DOHH2 (cell line): ENCODE results near the gene RIPK3.
A peak's percentile ranks its signal among the peaks of the same experiment; 100 is the strongest.

Experiments
- H3F3A ChIP-seq: fragments of 200-600 bp; sonication (generic), shearing (Covaris generic); 2 replicates; pipeline ENCODE4 v1.6.0; 2016; ENCODE audit warnings: antibody characterized with exemption, mild to moderate bottlenecking; ENCODE audit not compliant: control insufficient read depth, insufficient read depth
- H3K27ac ChIP-seq: fragments of 200-600 bp; sonication (generic); 2 replicates; pipeline ENCODE4 v1.5.1; 2014; ENCODE audit warnings: low read depth, mild to moderate bottlenecking, low read length, moderate library complexity
- H3K27me3 ChIP-seq: fragments of 200-600 bp; sonication (generic); 2 replicates; pipeline ENCODE4 v1.6.1; 2014; ENCODE audit warnings: mild to moderate bottlenecking, low read length, mixed read lengths; ENCODE audit not compliant: control insufficient read depth
- H3K36me3 ChIP-seq: fragments of 200-600 bp; sonication (generic); 2 replicates; pipeline ENCODE4 v1.6.1; 2014; ENCODE audit warnings: mild to moderate bottlenecking, low read length, moderate library complexity, mixed read lengths; ENCODE audit not compliant: control insufficient read depth
- H3K4me1 ChIP-seq: fragments of 200-600 bp; sonication (generic); 2 replicates; pipeline ENCODE4 v1.6.1; 2014; ENCODE audit warnings: mild to moderate bottlenecking, low read length, mixed read lengths; ENCODE audit not compliant: control insufficient read depth
- H3K4me2 ChIP-seq: fragments of 200-600 bp; sonication (generic); 2 replicates; pipeline ENCODE4 v1.6.0; 2014; ENCODE audit warnings: mild to moderate bottlenecking, low read length, moderate library complexity
- H3K4me3 ChIP-seq: fragments of 200-600 bp; sonication (generic); 2 replicates; pipeline ENCODE4 v1.5.1; 2014; ENCODE audit warnings: mild to moderate bottlenecking, low read length, mixed read lengths
- H3K79me2 ChIP-seq: fragments of 200-600 bp; sonication (generic); 2 replicates; pipeline ENCODE4 v1.6.1; 2014; ENCODE audit warnings: mild to moderate bottlenecking, low read length, mixed read lengths; ENCODE audit not compliant: control insufficient read depth
- H3K9me2 ChIP-seq: fragments of 200-600 bp; sonication (generic); replicated peaks from 2 replicates; pipeline ENCODE4 v1.6.1; 2014; ENCODE audit warnings: mild to moderate bottlenecking, low read length, mixed read lengths; ENCODE audit not compliant: control insufficient read depth
- H3K9me3 ChIP-seq: fragments of 200-600 bp; sonication (generic); 2 replicates; pipeline ENCODE4 v1.6.1; 2014; ENCODE audit warnings: antibody characterized with exemption, low read length, mixed read lengths; ENCODE audit not compliant: control insufficient read depth, insufficient read depth
- H4K20me1 ChIP-seq: fragments of 200-600 bp; sonication (generic); 2 replicates; pipeline ENCODE4 v1.6.0; 2014; ENCODE audit warnings: low read depth, mild to moderate bottlenecking, antibody characterized with exemption, low read length, moderate library complexity; ENCODE audit not compliant: control insufficient read depth, insufficient read depth
- EZH2phosphoT487 ChIP-seq: fragments of 200-600 bp; sonication (generic); IDR thresholded peaks from 2 replicates; pipeline ENCODE4 v1.6.1; 2017; ENCODE audit warnings: borderline replicate concordance, mild to moderate bottlenecking, antibody characterized with exemption, low read length, moderate library complexity, mixed read lengths
- TF ChIP-seq, protein P1 (sequence below): fragments of 200-600 bp; sonication (generic); IDR thresholded peaks from one replicate; pipeline ENCODE4 v1.5.1; 2014; ENCODE audit warnings: antibody characterized with exemption, mild to moderate bottlenecking, low read depth, low read length; ENCODE audit not compliant: poor library complexity, severe bottlenecking

Gene RIPK3

DNA sequence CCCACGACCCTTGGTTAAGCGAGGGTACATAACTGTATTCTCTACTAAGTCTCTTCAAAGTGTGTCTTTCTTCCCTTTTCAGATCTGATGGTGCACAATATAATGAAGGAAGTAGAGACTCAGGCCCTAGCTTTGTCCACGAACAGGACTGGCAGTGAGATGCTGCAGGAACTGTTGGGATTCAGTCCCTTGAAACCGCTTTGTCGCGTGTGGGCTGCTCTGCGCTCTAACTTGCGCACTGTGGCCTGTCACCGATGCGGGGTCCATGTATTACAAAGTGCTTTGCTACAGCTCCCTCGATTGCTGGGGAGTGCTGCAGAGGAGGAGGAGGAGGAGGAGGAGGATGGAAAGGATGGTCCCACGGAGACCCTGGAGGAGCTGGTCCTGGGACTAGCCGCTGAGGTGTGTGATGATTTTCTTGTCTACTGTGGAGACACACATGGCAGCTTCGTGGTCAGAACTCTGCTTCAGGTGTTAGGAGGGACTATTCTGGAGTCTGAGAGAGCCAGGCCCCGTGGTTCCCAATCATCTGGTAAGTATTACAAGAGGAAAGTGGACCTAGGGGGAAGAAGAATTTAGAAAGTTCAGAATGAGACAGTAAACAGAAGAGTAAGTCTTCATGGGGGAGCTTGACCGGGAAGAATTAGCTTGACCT is 39.3 kb downstream of the RIPK3 start:
- Histone ChIP-seq H3K27me3 (no peaks in the 10 kb centered on the region), H4K20me1 (no peaks in the 10 kb centered on the region; the same call in 1 of the 2 replicates), H3K36me3 (peaks cover 66% of the 10 kb centered on the region), H3K4me2 (peak overlapping the region; percentile 72), H3K4me3 (peak overlapping the region; percentile 87), H3K79me2 (peaks cover 34% of the 10 kb centered on the region), H3K4me1 (peaks cover 32% of the 10 kb centered on the region), H3K9me3 (no peaks in the 10 kb centered on the region), H3K9me2 (no peaks in the 10 kb centered on the region), H3F3A (0 out of 2 replicates have a peak, but pooled peaks cover 3% of the 10 kb centered on the region), H3K27ac (peak overlapping the region; percentile 31; the same call in 1 of the 2 replicates)
- TF ChIP-seq EZH2phosphoT487 = no peak
- TF ChIP-seq, protein P1, sequence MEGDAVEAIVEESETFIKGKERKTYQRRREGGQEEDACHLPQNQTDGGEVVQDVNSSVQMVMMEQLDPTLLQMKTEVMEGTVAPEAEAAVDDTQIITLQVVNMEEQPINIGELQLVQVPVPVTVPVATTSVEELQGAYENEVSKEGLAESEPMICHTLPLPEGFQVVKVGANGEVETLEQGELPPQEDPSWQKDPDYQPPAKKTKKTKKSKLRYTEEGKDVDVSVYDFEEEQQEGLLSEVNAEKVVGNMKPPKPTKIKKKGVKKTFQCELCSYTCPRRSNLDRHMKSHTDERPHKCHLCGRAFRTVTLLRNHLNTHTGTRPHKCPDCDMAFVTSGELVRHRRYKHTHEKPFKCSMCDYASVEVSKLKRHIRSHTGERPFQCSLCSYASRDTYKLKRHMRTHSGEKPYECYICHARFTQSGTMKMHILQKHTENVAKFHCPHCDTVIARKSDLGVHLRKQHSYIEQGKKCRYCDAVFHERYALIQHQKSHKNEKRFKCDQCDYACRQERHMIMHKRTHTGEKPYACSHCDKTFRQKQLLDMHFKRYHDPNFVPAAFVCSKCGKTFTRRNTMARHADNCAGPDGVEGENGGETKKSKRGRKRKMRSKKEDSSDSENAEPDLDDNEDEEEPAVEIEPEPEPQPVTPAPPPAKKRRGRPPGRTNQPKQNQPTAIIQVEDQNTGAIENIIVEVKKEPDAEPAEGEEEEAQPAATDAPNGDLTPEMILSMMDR = no peak

DNA sequence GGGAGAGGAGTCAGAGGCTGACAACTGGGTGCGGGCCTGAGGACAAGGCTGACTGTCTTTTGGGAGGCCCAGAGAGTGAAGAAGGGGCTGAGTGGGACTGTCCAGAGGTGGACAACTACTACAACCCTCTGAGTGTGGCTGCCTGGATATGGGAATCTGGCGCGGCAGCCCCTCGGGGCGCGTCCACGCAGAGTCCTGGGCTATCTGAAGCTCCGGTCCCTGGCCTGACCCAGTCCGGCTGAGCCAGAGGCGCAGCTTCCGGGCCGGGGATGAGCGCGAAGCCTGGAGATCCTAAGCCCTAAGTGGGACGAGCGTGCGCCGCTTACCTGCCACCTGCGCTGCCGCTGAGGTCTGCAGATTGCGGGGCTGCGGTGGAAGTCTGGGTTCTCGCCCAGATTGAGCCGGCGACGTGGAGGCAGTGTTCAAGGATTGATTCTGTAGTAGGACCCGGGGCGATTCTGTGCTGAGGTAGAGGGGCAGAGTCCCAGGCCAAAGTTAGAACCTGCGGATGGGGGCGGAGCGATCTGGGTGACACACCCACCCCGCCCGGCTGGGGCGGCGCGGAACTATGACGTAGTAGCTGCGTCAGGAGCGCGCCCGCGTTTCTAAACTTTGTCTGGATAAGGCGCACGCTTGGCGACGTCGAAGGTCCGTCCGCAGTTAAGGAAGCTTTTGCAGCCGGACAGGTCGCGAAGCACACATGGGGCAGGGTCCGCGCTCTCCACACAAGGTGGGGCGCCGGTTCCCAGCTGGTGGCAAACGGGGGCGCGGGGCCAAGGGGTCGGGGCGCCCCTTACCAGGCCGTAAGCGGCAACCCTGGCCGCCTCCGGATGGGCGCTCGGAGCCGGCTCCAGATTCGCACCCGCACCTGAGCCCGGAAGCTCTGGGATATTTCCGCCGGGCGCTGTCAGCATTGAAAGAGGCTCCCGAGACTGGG is 40.3 kb downstream of the RIPK3 start, which contains the start of the genes DHRS1 and NOP9:
DHRS1 (minus strand) TSS at position 526 of the 937 bp plus-strand sequence. CDS start 674 bp downstream, outside the sequence.
NOP9 (plus strand) TSS at position 596 of the 937 bp plus-strand sequence; CDS start at position 701, 105 bp downstream.
- H3K79me2 ChIP-seq = peaks cover 34% of the 10 kb centered on the region
- H3K4me1 ChIP-seq = peaks cover 32% of the 10 kb centered on the region
- TF ChIP-seq, protein P1 = no peak
- TF ChIP-seq EZH2phosphoT487 = no peak
- peak within 1 kb of the TSS; percentile 31; the same call in 1 of the 2 replicates for H3K27ac ChIP-seq
- 0 out of 2 replicates have a peak, but pooled peaks cover 3% of the 10 kb centered on the region for H3F3A ChIP-seq
- H4K20me1 ChIP-seq = no peaks in the 10 kb centered on the region; the same call in 1 of the 2 replicates
- no peaks in the 10 kb centered on the region for H3K9me3 ChIP-seq
- peak within 1 kb of the TSS; percentile 87 for H3K4me3 ChIP-seq
- H3K9me2 ChIP-seq = no peaks in the 10 kb centered on the region
- H3K27me3 ChIP-seq = no peaks in the 10 kb centered on the region
- peak within 1 kb of the TSS; percentile 72 for H3K4me2 ChIP-seq
- H3K36me3 ChIP-seq = peaks cover 57% of the 10 kb centered on the region

DNA sequence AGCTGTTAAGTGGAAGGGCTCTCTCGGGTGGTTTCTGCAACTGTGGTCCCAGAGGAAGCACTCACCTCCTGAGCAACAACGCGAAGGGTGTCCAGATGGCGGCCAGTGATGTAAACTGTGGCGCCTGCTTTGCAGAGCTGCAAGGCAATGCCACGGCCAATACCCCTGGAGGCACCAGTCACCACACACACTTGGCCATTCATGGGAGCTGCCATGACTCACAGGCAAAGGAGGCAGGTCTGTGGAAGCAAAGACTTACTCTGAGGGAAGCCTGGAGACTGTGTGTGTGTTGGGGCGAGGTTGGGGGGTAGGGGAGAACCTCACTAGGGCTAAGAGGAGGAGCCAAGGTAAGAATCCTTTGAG is 40.9 kb downstream of the RIPK3 start:
- Histone ChIP-seq H3F3A (0 out of 2 replicates have a peak, but pooled peaks cover 3% of the 10 kb centered on the region), H3K27me3 (no peaks in the 10 kb centered on the region), H3K9me3 (no peaks in the 10 kb centered on the region), H3K27ac (no peak overlapping the region), H3K79me2 (peaks cover 34% of the 10 kb centered on the region), H3K9me2 (no peaks in the 10 kb centered on the region), H3K4me3 (peak overlapping the region; percentile 87), H3K36me3 (peaks cover 51% of the 10 kb centered on the region), H3K4me1 (peaks cover 32% of the 10 kb centered on the region), H4K20me1 (no peaks in the 10 kb centered on the region; the same call in 1 of the 2 replicates), H3K4me2 (peak overlapping the region; percentile 72)
- TF ChIP-seq EZH2phosphoT487 = no peak
- TF ChIP-seq, protein P1 = no peak
